ENCODE data around the gene GMPS.
"Not testable (repeated sequence)": the region's sequence is repeated elsewhere in the genome, so short reads cannot be mapped to it uniquely, and the experiment has no call there.

GMPS gene

GRCh38 chr3:155944081-155944480 is 73.6 kb downstream of the GMPS start:
- DNase-seq, result no peak

- no peak for DNase-seq
Observed at GRCh38 chr3:155946178-155946577, 75.7 kb downstream of the GMPS start.

- no peak for DNase-seq
Observed at GRCh38 chr3:155948476-155948875, 78.0 kb downstream of the GMPS start.

GRCh38 chr3:155949453-155950217 is 79.2 kb downstream of the GMPS start:
- no peak for DNase-seq

GRCh38 chr3:155956508-155957411 is 86.3 kb downstream of the GMPS start:
- DNase-seq, result no peak

GRCh38 chr3:155957412-155957880 is 87.0 kb downstream of the GMPS start:
- DNase-seq, result no peak

- no peak for DNase-seq
Observed at GRCh38 chr3:155958676-155959075, 88.2 kb downstream of the GMPS start.

- no peak for DNase-seq
Observed at GRCh38 chr3:155960060-155960459, 89.6 kb downstream of the GMPS start.

- not testable (repeated sequence) for DNase-seq
Observed at GRCh38 chr3:155961044-155961443, 90.6 kb downstream of the GMPS start.

- no peak for DNase-seq
Observed at GRCh38 chr3:155963570-155963969, 93.1 kb downstream of the GMPS start.

GRCh38 chr3:155970398-155970797 is 99.9 kb downstream of the GMPS start:
- peak; percentile 67 for DNase-seq

GRCh38 chr3:155972885-155973584 is 102.6 kb downstream of the GMPS start:
- no peak for DNase-seq

- no peak for DNase-seq
Observed at GRCh38 chr3:155978324-155978723, 107.9 kb downstream of the GMPS start.

- DNase-seq, result no peak
Observed at GRCh38 chr3:155979746-155980145, 109.3 kb downstream of the GMPS start.

GRCh38 chr3:155981669-155982068 is 111.2 kb downstream of the GMPS start:
- DNase-seq, result no peak

- DNase-seq, result no peak
Observed at GRCh38 chr3:155983834-155984474, 113.5 kb downstream of the GMPS start.

- no peak for DNase-seq
Observed at GRCh38 chr3:155984791-155985417, 114.5 kb downstream of the GMPS start.

- DNase-seq, result no peak
Observed at GRCh38 chr3:155989536-155989935, 119.1 kb downstream of the GMPS start.

- no peak for DNase-seq
Observed at GRCh38 chr3:155991212-155991611, 120.8 kb downstream of the GMPS start.

- no peak for DNase-seq
Observed at GRCh38 chr3:155991847-155992246, 121.4 kb downstream of the GMPS start.

All from COR-L47 (cell line).